HG02588 (cell line): ENCODE results near the gene SULF2.
"Not testable (repeated sequence)": the region's sequence is repeated elsewhere in the genome, so short reads cannot be mapped to it uniquely, and the experiment has no call there.

Source experiments
- ATAC-seq: cut with Tn5 transposase; IDR thresholded peaks from one replicate; pipeline ENCODE4 v1.9.1; 2021; ENCODE audit warnings: mild to moderate bottlenecking, moderate library complexity; ENCODE audit not compliant: unreplicated experiment

Gene SULF2

GRCh38 chr20:47785311-47785853 is at the start of gene SULF2:
Gene SULF2, minus strand, starts transcription at chr20:47785481. Its CDS starts 28,118 bp downstream, at chr20:47757363.
- ATAC-seq: no peak

GRCh38 chr20:47831675-47832074 is 46.4 kb upstream of the SULF2 start:
- not testable (repeated sequence) for ATAC-seq

- not testable (repeated sequence) for ATAC-seq
Measured at GRCh38 chr20:47826716-47827115, 41.4 kb upstream of the SULF2 start.

- ATAC-seq: not testable (repeated sequence)
Measured at GRCh38 chr20:47826006-47826405, 40.7 kb upstream of the SULF2 start.

GRCh38 chr20:47825011-47825762 is 39.9 kb upstream of the SULF2 start:
- no peak for ATAC-seq

GRCh38 chr20:47823941-47824340 is 38.7 kb upstream of the SULF2 start:
- not testable (repeated sequence) for ATAC-seq

GRCh38 chr20:47821481-47822100 is 36.3 kb upstream of the SULF2 start:
- ATAC-seq: no peak

- ATAC-seq: no peak
Measured at GRCh38 chr20:47818996-47819609, 33.8 kb upstream of the SULF2 start.

- no peak for ATAC-seq
Measured at GRCh38 chr20:47818466-47818865, 33.2 kb upstream of the SULF2 start.

- ATAC-seq: no peak
Measured at GRCh38 chr20:47818016-47818415, 32.7 kb upstream of the SULF2 start.

GRCh38 chr20:47817573-47817972 is 32.3 kb upstream of the SULF2 start:
- no peak for ATAC-seq

- ATAC-seq: no peak
Measured at GRCh38 chr20:47816487-47817451, 31.5 kb upstream of the SULF2 start.

- no peak for ATAC-seq
Measured at GRCh38 chr20:47815866-47816265, 30.6 kb upstream of the SULF2 start.

GRCh38 chr20:47815416-47815806 is 30.1 kb upstream of the SULF2 start:
- no peak for ATAC-seq

- no peak for ATAC-seq
Measured at GRCh38 chr20:47814632-47815415, 29.5 kb upstream of the SULF2 start.

- ATAC-seq: no peak
Measured at GRCh38 chr20:47810721-47811347, 25.6 kb upstream of the SULF2 start.

- no peak for ATAC-seq
Measured at GRCh38 chr20:47810116-47810677, 24.9 kb upstream of the SULF2 start.

- ATAC-seq: no peak
Measured at GRCh38 chr20:47809161-47809960, 24.1 kb upstream of the SULF2 start.
